GM19455 (cell line): ENCODE results near the gene PCSK6.

ENCODE experiments used
- ATAC-seq: cut with Tn5 transposase; IDR thresholded peaks from one replicate; pipeline ENCODE4 v1.9.1; 2021; ENCODE audit not compliant: unreplicated experiment

Gene PCSK6

GRCh38 chr15:101499863-101500713 lies 10.6 kb upstream of the PCSK6 start:
- no peak for ATAC-seq

GRCh38 chr15:101498717-101499480 lies 9.4 kb upstream of the PCSK6 start:
- ATAC-seq, result no peak

GRCh38 chr15:101498076-101498716 lies 8.7 kb upstream of the PCSK6 start:
- ATAC-seq, result no peak

- ATAC-seq, result no peak
Measured at GRCh38 chr15:101497484-101498034, 8.1 kb upstream of the PCSK6 start.

- no peak for ATAC-seq
Measured at GRCh38 chr15:101497017-101497416, 7.5 kb upstream of the PCSK6 start.

GRCh38 chr15:101496198-101496986 lies 6.9 kb upstream of the PCSK6 start:
- ATAC-seq, result no peak

- ATAC-seq, result no peak
Measured at GRCh38 chr15:101495334-101496197, 6.1 kb upstream of the PCSK6 start.

- ATAC-seq, result no peak
Measured at GRCh38 chr15:101494251-101494796, 4.8 kb upstream of the PCSK6 start.

GRCh38 chr15:101492766-101493692 lies 3.5 kb upstream of the PCSK6 start:
- ATAC-seq, result no peak

- no peak for ATAC-seq
Measured at GRCh38 chr15:101491734-101492640, 2.5 kb upstream of the PCSK6 start.

- ATAC-seq, result no peak
Measured at GRCh38 chr15:101490922-101491733, 1.6 kb upstream of the PCSK6 start.

GRCh38 chr15:101490408-101490891 lies 943 bp upstream of the PCSK6 start:
- ATAC-seq, result no peak

GRCh38 chr15:101489237-101489598 lies 289 bp downstream of the PCSK6 start:
- no peak for ATAC-seq

GRCh38 chr15:101488300-101489164 lies 975 bp downstream of the PCSK6 start:
- ATAC-seq, result no peak

GRCh38 chr15:101486696-101487459 lies 2.6 kb downstream of the PCSK6 start:
- ATAC-seq, result no peak
